Fibroblast of gingiva (primary cell): ENCODE data around the gene FRMD4A.
"Not testable (repeated sequence)": the region's sequence is repeated elsewhere in the genome, so short reads cannot be mapped to it uniquely, and the experiment has no call there.

Experiments
- DNase-seq: peaks from one replicate; pipeline ENCODE4 v3.0.0-alpha.2; 2011; ENCODE audit warnings: low read depth

Gene FRMD4A

DNA sequence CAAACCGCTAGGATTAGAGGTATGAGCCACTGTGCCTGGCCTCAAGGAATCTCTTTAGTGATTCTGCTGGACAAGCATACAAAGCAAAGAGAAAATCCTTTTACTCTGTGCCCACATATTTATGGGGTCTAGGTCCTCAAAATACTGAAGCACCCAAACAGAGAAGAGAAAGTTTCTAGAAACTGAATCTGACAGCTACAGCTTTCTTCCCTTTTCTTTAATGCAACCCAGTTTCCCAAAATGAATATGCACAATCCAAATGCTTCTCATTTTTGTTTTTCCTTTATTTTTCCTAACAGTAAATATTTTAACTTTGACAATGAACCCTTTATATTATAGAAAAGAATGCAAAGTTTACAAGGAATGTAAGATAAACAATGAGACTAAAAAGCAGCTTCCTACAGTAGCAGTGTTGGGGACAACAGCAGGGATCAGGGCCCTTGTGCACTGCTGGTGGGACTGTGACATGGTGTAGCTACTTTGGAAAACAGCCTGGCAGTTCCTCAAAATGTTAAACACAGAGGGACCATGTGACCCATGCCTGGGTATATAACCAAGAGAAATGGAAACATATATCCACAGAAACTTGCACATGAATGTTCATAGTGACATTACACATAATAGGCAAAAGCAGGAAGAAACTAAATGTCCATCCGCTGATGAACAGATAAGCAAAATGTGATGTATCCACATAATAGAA is 418.8 kb downstream of the FRMD4A start:
- DNase-seq = no peak

DNA sequence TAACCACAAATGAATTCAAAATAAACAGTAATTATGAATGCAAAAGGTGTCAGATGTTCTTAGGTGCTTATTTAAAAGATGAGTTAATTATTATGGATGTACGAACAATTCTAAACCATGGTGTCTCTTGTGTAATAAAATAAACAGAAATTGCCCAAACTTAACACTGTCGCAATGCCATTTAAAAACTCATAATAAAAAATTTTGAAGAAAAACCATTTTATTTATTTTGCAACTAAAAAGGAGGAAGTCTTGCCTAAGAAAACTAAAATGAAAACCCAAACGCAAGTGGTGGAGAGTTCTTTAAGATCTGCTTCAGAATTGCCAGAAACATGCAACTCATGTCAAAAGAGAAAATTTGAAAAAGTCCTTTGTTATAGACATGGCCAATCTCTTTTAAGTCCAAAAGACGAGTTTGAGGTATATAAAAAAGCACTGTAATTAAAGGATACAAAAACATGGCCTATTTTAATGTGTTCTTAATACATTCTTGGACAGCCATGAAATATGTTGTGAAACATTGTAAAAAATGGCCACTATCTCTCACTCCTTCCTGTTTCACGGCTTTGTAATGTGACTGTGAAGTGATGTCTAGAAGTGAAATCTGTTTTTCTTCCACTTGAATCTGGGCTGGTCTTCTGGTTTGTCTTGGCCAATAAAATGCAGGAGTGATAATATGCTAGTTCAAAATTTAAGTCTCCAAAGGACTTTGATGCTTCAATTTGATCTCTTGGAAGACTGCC is 421.0 kb downstream of the FRMD4A start:
- DNase-seq = no peak

DNA sequence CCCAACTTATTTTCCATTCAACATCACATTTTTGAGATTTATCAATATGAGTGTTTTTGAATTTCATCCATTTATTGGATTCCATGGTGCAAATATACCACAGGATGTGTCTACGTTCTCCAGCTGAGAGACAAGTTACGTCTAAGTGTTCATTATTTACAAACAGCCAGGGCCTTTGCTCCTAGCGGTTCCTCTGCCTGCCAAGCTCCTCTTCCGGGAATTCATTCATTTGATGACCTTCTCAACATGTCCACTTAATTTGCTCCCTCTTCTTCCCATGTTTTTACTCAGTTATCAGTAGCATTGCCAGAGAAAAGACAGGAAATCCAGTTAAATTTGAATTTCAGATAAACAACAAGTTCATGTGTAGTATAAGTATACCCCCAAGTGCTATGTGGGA is 422.2 kb downstream of the FRMD4A start:
- no peak for DNase-seq

- no peak for DNase-seq
Observed at GRCh38 chr10:13907570-13907969, 423.2 kb downstream of the FRMD4A start.

- DNase-seq = no peak
Observed at GRCh38 chr10:13905281-13905680, 425.4 kb downstream of the FRMD4A start.

DNA sequence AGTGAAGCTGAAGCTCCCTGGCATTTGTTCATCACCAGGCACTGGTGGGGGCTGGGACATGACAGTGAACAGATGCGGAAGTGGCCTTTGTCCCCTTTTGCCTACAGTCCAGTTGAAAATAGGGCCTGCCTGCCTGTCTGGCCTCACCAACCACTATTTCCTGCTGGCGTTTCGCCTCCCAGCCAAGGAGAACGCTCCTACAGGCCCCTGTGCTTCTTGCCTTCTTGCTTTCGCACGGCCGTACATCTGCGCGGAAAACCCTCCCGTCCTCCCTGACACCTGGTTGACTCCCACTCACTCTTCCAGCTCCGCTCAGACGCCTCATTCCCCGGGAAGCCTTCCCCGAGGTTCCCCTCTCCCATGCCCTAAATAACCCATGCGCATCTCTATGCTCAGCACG is 426.7 kb downstream of the FRMD4A start:
- DNase-seq = no peak

- no peak for DNase-seq
Observed at GRCh38 chr10:13902868-13903587, 427.7 kb downstream of the FRMD4A start.

- no peak for DNase-seq
Observed at GRCh38 chr10:13899941-13900340, 430.8 kb downstream of the FRMD4A start.

- DNase-seq = not testable (repeated sequence)
Observed at GRCh38 chr10:13896146-13896545, 434.6 kb downstream of the FRMD4A start.

DNA sequence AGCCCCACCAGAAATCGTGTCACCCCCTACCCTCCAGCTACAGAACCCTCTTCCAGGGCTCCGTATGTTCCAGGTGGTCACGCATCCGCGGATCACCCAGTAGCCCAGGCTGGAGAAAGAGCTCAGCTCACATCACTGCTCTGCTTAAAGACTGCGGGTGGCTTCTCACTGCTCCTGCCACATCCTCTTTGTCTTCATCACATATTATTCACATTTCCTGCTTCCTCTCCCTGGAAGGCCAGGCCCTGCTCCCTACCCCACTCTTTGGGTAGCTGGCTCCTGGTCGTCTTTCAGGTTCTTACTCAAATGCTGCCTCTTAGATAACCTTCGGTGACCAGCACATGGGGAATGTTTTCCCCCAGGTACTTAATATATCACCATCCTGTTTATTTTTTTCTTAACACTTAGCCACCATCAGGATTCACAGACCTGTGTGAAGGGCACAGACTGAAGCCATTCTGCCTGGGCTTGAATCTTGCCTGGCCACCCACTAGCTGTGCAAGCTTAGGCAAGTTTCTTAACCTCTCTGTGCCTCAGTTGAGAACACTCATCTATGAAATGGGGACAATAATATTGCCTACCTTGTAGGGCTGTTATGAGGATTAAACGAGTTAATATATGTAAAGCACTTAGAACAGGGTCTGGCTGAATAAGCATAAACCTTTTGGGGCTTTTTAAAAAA is 436.2 kb downstream of the FRMD4A start:
- DNase-seq = no peak

- no peak for DNase-seq
Observed at GRCh38 chr10:13893926-13894325, 436.8 kb downstream of the FRMD4A start.

GRCh38 chr10:13892871-13893270 is 437.9 kb downstream of the FRMD4A start:
- DNase-seq = no peak

DNA sequence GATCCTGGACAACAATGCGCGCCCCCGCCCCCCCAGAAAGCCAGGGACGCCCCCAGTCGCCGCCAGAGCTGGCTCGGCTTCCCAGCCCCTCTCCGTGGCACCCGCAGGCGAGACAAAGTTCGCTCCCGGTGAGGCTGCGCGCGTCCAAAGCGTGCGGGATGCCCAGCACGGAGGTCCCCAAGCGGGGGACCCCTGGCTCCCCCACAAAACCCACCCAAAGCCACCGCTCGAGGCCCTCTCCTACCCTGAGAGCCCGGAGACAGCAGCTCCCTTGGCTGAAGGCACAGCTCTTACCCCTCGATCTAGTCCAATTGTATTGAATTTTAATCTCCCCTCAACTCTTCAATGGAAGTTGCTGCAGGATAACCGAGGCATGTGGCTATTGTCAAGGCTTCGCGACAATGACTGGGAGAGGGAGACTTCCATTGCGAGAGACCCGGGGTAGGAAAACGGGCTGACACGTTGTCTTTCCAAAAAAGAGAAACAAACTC is 438.7 kb downstream of the FRMD4A start:
- no peak for DNase-seq

GRCh38 chr10:13891128-13892000 is 439.4 kb downstream of the FRMD4A start:
- peak; percentile 15 for DNase-seq

GRCh38 chr10:13890233-13891127 is 440.2 kb downstream of the FRMD4A start:
- DNase-seq = peak; percentile 43

- DNase-seq = no peak
Observed at GRCh38 chr10:13887761-13888160, 443.0 kb downstream of the FRMD4A start.

GRCh38 chr10:13885238-13885990 is 445.3 kb downstream of the FRMD4A start:
- no peak for DNase-seq

DNA sequence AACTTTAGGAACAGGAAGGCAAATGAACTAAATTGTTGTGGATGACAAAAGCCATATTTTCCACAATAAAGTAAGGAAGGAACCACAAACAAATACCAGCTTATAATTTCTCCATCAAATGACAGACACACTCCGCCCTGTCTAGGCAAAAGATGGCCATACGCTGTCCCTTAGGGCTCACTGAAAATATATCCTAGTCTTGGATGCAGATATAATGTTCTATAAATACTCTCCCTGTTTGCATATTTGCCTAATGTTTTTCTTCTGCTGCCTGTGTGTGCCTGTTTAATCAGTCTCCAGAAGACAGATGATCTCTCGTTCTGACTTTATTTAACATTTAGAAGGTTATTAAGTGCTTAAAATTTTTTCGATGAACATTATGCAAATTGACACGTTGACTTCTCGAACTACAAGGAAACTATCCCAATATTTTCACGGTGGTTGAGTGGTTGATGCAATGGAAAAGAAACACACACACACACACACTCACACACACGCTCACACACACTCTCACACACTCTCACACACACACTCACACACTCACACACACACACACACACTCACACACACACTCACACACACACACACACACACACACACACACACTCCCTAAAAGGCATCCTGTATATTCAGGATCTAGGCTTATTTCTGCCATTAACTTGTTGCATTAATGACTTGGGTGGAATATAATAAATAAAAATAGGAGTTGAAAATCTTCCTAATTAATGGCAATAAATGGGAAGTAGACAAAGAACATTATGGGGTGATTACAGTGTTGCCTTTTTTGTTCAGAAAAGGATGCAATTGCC is 446.9 kb downstream of the FRMD4A start:
- peak; percentile 36 for DNase-seq
